ENCODE data around the gene WSB1. TPM values are rescaled to one million over a fixed set of nuclear protein-coding genes. Genes with fewer than 3 reads are reported as not detected.

WSB1 gene
- polyA plus RNA-seq, 1 donor from 2014 or later: 261 TPM

GRCh38 chr17:27345141-27345904 lies 51.4 kb downstream of the WSB1 start:
- Mint-ChIP-seq H3K36me3 (peaks cover 3% of the 10 kb centered on the region), H3K9me3 (no peaks in the 10 kb centered on the region), H3K27ac (peak overlapping the region in 1 of 3 donors; percentile 88), H3K27me3 (no peaks in the 10 kb centered on the region), H3K4me1 (peaks cover 16 to 19% (median 18%) of the 10 kb centered on the region in 3 donors), H3K4me3 (peak overlapping the region in 3 of 4 donors; percentile 38 to 85 (median 40))

GRCh38 chr17:27346228-27346899 lies 52.5 kb downstream of the WSB1 start:
- Mint-ChIP-seq H3K4me1 (peaks cover 16 to 23% (median 16%) of the 10 kb centered on the region in 3 donors), H3K27ac (no peak overlapping the region), H3K27me3 (no peaks in the 10 kb centered on the region), H3K4me3 (peak overlapping the region in 1 of 4 donors; percentile 40), H3K9me3 (no peaks in the 10 kb centered on the region), H3K36me3 (peaks cover 3% of the 10 kb centered on the region)

DNA sequence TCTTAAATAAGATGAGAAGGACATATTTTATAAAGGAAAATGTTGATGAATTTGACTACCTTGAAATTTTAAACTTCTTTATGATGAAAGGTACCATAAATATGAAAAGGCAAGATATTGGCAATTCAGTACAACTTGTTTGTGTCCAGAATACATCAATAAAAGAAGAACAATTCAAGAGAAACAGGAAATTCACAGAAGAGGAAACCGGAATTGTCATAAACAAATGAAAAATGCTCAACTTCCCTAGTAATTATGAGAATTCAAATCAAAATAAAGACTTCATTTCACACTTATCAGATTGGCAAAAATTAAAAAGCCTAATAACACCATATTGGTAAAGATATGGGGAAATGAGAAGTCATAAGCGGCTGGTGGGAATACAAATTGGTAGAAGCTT lies 54.3 kb downstream of the WSB1 start:
- Mint-ChIP-seq H3K9me3 (no peaks in the 10 kb centered on the region), H3K27ac (peak overlapping the region; percentile 63 to 80 (median 63)), H3K36me3 (no peaks in the 10 kb centered on the region), H3K4me1 (peaks cover 16 to 32% (median 18%) of the 10 kb centered on the region in 3 donors), H3K27me3 (no peaks in the 10 kb centered on the region), H3K4me3 (peak overlapping the region; percentile 70 to 86 (median 82))

DNA sequence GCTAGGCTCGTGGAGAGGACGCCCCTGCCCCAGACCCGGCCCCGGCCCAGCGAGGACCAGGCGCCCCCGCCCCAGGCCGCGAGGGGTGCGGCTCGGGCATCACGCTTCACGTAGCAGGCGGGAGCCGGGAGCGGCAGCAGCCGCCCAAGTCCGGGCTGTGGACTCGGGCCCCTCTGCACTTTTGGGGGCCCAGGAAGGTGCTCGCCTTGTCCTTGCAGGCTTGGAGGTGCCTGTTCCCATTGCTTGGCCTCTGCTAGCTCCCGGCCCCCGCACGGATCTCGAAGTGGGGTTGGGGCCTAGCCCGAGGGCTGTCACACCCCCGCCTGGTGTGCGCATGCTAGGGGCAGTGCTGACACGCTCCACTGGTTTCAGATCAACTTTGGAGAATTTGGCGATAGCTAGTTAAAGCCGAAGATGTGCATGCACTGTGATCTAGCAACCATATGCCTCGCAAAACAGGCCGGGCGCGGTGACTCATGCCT lies 55.7 kb downstream of the WSB1 start:
- no peaks in the 10 kb centered on the region for H3K27me3 Mint-ChIP-seq
- no peaks in the 10 kb centered on the region for H3K9me3 Mint-ChIP-seq
- H3K36me3 Mint-ChIP-seq: no peaks in the 10 kb centered on the region
- peak overlapping the region in 2 of 3 donors; percentile 39 to 73 for H3K27ac Mint-ChIP-seq
- peaks cover 18 to 36% (median 23%) of the 10 kb centered on the region in 3 donors for H3K4me1 Mint-ChIP-seq
- H3K4me3 Mint-ChIP-seq: peak overlapping the region; percentile 54 to 86 (median 80)

DNA sequence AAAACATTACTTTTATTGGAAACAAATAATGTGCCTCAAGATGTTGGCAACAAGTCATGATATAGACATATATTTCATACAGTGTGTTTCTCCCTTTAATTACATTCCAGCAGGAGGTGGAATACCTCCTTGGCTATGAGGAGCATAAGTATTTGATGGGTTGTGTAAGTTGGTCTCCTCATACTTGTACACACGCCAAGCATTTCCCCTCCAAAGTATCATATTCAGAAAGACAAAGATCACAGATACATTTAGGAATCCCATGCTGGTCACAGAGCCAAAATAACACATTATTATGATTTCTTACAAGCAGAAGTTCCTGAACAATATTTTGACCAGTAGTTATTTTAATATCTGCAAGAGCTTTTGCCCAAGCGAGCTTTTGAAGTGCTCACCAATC lies 57.8 kb downstream of the WSB1 start:
- no peaks in the 10 kb centered on the region for H3K27me3 Mint-ChIP-seq
- no peaks in the 10 kb centered on the region for H3K9me3 Mint-ChIP-seq
- peak overlapping the region in 2 of 4 donors; percentile 51 to 86 for H3K4me3 Mint-ChIP-seq
- no peaks in the 10 kb centered on the region for H3K36me3 Mint-ChIP-seq
- peak overlapping the region; percentile 59 to 76 (median 76) for H3K27ac Mint-ChIP-seq
- H3K4me1 Mint-ChIP-seq: peaks cover 20 to 33% (median 20%) of the 10 kb centered on the region in 3 donors

DNA sequence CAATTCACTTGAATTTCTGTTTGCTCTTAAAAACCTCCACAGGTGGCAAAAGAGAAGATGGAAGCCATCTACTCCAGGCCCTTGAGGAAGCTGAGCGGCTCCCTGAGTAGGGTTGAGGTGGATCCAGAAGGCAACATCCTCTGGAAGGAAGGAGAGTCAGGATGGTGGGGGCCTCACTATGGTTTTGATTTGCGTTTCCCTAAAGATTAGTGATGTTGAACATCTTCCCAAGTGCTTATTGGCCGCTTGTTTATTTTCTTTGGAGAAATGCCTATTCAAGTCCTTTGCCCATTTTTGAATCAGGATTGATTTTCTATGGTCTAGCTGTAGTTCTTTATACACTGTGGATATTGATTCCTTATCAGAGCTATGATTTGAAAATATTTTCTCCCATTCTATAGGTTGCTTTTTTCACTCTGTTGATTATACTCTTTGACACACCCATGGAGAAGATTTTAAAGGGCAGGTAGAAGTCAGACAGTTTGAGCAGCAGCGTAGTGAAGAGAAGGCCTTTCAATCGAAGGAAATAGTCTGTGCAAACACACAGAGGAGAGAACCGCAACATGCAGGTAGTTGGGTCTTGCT lies 58.6 kb downstream of the WSB1 start:
- no peaks in the 10 kb centered on the region for H3K9me3 Mint-ChIP-seq
- H3K27ac Mint-ChIP-seq: peak overlapping the region; percentile 25 to 76 (median 59)
- H3K4me3 Mint-ChIP-seq: peak overlapping the region; percentile 71 to 89 (median 87)
- no peaks in the 10 kb centered on the region for H3K36me3 Mint-ChIP-seq
- H3K27me3 Mint-ChIP-seq: no peaks in the 10 kb centered on the region
- peaks cover 20 to 33% (median 20%) of the 10 kb centered on the region in 3 donors for H3K4me1 Mint-ChIP-seq

DNA sequence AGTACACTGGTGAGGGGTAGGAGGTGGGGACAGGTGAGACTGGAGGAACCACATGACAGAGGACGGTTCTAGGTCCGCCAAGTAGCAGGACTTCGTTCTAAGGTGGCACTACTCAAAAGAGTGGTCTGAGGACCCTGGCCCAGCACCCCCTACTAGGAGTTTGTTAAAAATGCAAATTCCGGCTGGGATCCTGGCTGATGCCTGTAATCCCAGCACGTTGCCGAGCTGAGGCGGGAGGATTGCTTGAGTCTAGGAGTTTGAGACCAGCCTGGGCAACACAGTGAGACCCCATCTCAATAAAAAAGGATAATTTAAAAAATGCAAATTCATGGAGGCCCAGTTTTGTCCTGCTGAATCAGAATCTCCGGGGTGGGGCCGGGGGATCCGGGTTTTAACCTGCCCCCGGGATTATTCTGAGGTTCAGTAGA lies 59.1 kb downstream of the WSB1 start:
- no peaks in the 10 kb centered on the region for H3K36me3 Mint-ChIP-seq
- H3K9me3 Mint-ChIP-seq: no peaks in the 10 kb centered on the region
- H3K27ac Mint-ChIP-seq: peak overlapping the region; percentile 25 to 83 (median 59)
- peaks cover 16 to 31% (median 20%) of the 10 kb centered on the region in 3 donors for H3K4me1 Mint-ChIP-seq
- peak overlapping the region; percentile 71 to 89 (median 87) for H3K4me3 Mint-ChIP-seq
- no peaks in the 10 kb centered on the region for H3K27me3 Mint-ChIP-seq

DNA sequence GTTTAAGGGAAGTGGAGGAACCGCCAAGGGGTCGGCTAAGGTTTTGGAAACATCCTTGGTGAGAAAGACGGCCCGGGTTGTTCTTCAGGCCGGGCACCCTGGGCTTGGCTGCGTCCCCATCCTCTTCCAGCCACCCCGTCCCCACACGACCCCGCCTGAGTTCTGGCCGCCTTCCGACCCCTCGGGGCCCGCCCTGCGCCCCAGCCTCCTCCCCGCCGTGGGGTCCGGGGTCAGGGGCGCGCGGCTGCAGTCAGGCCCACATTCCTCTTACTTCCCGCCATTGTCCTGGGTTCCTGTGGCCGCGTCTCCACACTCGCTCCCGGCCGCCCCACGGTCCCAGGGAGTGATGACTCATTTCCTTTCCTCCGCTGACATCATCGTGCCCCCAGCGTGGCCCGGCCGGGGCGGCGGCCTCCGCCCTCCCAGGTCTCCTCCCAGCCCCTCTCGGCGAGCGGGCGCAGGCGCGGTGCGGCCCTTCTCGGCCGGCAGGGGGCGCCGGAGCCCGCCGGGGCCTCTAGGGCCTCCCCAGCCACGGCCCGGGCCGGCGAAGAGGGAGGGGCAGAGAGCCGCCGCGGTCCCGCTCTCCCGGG lies 59.6 kb downstream of the WSB1 start:
- peak overlapping the region; percentile 25 to 83 (median 59) for H3K27ac Mint-ChIP-seq
- H3K27me3 Mint-ChIP-seq: no peaks in the 10 kb centered on the region
- peaks cover 11 to 26% (median 16%) of the 10 kb centered on the region in 3 donors for H3K4me1 Mint-ChIP-seq
- H3K36me3 Mint-ChIP-seq: no peaks in the 10 kb centered on the region
- peak overlapping the region; percentile 71 to 89 (median 87) for H3K4me3 Mint-ChIP-seq
- no peaks in the 10 kb centered on the region for H3K9me3 Mint-ChIP-seq

GRCh38 chr17:27354051-27354490 lies 60.2 kb downstream of the WSB1 start:
- Mint-ChIP-seq H3K27ac (peak overlapping the region; percentile 25 to 80 (median 59)), H3K27me3 (no peaks in the 10 kb centered on the region), H3K4me3 (peak overlapping the region; percentile 86 to 89 (median 88)), H3K4me1 (peaks cover 10 to 25% (median 15%) of the 10 kb centered on the region in 3 donors), H3K9me3 (no peaks in the 10 kb centered on the region), H3K36me3 (no peaks in the 10 kb centered on the region)

DNA sequence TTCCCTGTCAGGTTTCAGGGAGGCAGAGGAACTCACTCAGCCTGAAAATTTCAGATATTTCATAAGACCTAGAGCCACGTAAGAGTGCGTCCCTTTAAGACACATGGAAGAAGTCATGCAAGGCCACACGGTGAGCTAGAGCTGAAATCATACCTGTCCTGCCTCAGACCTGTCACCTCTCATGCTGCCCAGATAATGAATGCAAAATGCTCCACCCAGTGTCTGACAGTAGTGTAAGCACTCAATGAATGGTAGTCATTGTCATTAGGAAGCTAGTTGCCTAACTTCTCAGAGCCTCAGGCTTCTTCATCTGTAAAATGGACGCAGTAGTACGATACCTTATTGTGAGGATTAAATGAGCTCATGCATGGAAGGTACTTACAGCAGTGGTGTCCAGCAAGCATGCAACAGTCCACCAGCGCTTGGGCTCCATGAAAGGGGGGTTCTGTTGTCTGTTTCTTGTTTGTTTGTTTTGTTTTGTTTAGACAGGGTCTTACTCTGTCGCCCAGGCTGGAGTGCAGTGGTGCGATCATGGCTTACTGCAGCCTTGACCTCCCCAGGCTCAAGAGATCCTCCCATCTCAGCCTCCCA lies 60.7 kb downstream of the WSB1 start:
- peak overlapping the region; percentile 86 to 89 (median 88) for H3K4me3 Mint-ChIP-seq
- H3K27me3 Mint-ChIP-seq: no peaks in the 10 kb centered on the region
- H3K36me3 Mint-ChIP-seq: no peaks in the 10 kb centered on the region
- H3K9me3 Mint-ChIP-seq: no peaks in the 10 kb centered on the region
- H3K4me1 Mint-ChIP-seq: peaks cover 10 to 25% (median 15%) of the 10 kb centered on the region in 3 donors
- peak overlapping the region; percentile 8 to 80 (median 59) for H3K27ac Mint-ChIP-seq

- no peaks in the 10 kb centered on the region for H3K36me3 Mint-ChIP-seq
- H3K4me3 Mint-ChIP-seq: no peak overlapping the region
- H3K27ac Mint-ChIP-seq: no peak overlapping the region
- H3K4me1 Mint-ChIP-seq: peaks cover 9 to 25% (median 15%) of the 10 kb centered on the region in 3 donors
- no peaks in the 10 kb centered on the region for H3K27me3 Mint-ChIP-seq
- no peaks in the 10 kb centered on the region for H3K9me3 Mint-ChIP-seq
Observed at GRCh38 chr17:27355419-27355818, 61.5 kb downstream of the WSB1 start.

DNA sequence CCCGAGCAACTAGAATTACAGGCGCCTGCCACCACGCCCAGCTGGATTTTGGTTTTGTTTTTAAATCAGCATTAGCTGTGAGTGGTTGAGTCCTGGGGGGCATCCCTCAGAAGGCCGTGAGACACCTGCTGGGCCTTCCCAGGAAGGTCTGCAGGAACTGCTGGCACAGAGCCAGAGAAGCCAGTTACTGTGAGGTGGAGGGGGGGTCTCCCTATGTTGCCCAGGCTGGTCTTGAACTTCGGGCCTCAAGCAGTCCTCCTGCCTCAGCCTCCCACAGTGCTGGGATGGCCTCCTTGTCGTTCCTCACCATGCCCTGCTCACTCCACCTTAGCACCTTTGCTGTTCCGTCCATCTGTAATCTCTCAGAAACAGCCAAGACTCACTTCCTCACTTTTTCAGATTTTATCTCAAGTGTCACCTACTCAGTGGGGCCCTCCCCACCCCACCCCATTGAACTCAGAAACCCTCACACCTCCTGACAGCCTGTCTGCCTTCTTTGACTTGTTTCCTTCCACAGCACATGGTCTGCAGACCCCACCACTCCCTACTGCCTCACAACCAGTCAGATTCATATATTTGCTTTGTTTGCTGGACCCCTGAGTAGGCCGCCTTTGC lies 62.3 kb downstream of the WSB1 start:
- Mint-ChIP-seq H3K27me3 (no peaks in the 10 kb centered on the region), H3K9me3 (no peaks in the 10 kb centered on the region), H3K27ac (no peak overlapping the region), H3K36me3 (no peaks in the 10 kb centered on the region), H3K4me1 (peaks cover 9 to 20% (median 15%) of the 10 kb centered on the region in 3 donors), H3K4me3 (no peak overlapping the region)

GRCh38 chr17:27357236-27357635 lies 63.3 kb downstream of the WSB1 start:
- peaks cover 9 to 12% (median 11%) of the 10 kb centered on the region in 3 donors for H3K4me1 Mint-ChIP-seq
- no peaks in the 10 kb centered on the region for H3K36me3 Mint-ChIP-seq
- H3K4me3 Mint-ChIP-seq: no peak overlapping the region
- H3K27me3 Mint-ChIP-seq: no peaks in the 10 kb centered on the region
- peak overlapping the region in 1 of 3 donors; percentile 48 for H3K27ac Mint-ChIP-seq
- no peaks in the 10 kb centered on the region for H3K9me3 Mint-ChIP-seq

- Mint-ChIP-seq H3K9me3 (no peaks in the 10 kb centered on the region), H3K27me3 (peaks cover 2% of the 10 kb centered on the region), H3K27ac (no peak overlapping the region), H3K36me3 (no peaks in the 10 kb centered on the region), H3K4me1 (no peaks in the 10 kb centered on the region), H3K4me3 (no peak overlapping the region)
Observed at GRCh38 chr17:27360507-27360906, 66.6 kb downstream of the WSB1 start.

Data from IgD-negative memory B cell (primary cell).